Measurements from ENCODE around the gene TEX10. TPM values are rescaled to one million over a fixed set of nuclear protein-coding genes. Genes with fewer than 3 reads are reported as not detected.
"Not testable (repeated sequence)": the region's sequence is repeated elsewhere in the genome, so short reads cannot be mapped to it uniquely, and the experiment has no call there.

The TEX10 gene
- total RNA-seq, 1 experiment from 2014 or later = 17.7 TPM

DNA sequence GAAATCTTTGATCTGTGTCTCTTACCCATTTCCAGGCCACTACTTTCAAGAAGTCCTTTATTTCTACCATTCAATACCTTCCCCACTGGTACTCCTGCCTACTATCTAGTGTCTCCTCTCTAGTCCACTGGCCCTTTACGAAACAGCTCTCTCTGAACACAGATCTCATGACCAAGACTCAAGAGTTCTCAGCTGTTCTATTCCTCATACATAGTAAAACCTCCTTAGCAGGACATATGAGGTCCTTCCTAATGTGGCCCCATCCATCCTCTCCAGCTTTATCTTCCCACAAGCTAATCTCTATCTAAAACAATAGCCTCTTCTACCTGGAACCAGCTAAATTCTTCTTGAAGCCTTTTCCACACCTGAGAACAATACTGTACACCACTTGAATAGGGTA, 2.6 kb downstream of the TEX10 start:
- no peaks in the 10 kb centered on the region for H3K27me3 Mint-ChIP-seq (ENCODE audit: unreplicated experiment)
- BruUV-seq (replicated peaks) = no TSS peak
- CTCF ChIA-PET = no interaction called here
- no peak overlapping the region for H3K27ac Mint-ChIP-seq (ENCODE audit: unreplicated experiment)
- peaks cover 17% of the 10 kb centered on the region for H3K36me3 Mint-ChIP-seq (ENCODE audit: insufficient read depth, unreplicated experiment)
- no peak for DNase-seq
- TF ChIP-seq, protein P1, sequence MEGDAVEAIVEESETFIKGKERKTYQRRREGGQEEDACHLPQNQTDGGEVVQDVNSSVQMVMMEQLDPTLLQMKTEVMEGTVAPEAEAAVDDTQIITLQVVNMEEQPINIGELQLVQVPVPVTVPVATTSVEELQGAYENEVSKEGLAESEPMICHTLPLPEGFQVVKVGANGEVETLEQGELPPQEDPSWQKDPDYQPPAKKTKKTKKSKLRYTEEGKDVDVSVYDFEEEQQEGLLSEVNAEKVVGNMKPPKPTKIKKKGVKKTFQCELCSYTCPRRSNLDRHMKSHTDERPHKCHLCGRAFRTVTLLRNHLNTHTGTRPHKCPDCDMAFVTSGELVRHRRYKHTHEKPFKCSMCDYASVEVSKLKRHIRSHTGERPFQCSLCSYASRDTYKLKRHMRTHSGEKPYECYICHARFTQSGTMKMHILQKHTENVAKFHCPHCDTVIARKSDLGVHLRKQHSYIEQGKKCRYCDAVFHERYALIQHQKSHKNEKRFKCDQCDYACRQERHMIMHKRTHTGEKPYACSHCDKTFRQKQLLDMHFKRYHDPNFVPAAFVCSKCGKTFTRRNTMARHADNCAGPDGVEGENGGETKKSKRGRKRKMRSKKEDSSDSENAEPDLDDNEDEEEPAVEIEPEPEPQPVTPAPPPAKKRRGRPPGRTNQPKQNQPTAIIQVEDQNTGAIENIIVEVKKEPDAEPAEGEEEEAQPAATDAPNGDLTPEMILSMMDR (IDR thresholded peaks at IDR 0.05; ENCODE audit: unreplicated experiment) = no peak
- peaks cover 21% of the 10 kb centered on the region for H3K4me1 Mint-ChIP-seq (ENCODE audit: low read depth, unreplicated experiment)
- H3K9me3 Mint-ChIP-seq (ENCODE audit: low read depth, unreplicated experiment) = no peaks in the 10 kb centered on the region
- intact Hi-C loops (cut with micrococcal nuclease; ENCODE audit: unreplicated experiment) = loop anchor here (5.0 to 10.0 kb wide), 3 partner anchors 62 to 245 kb away; partner anchors contain the start of gene MSANTD3
- peak overlapping the region; percentile 91 for H3K4me3 Mint-ChIP-seq (ENCODE audit: low read depth, unreplicated experiment)

DNA sequence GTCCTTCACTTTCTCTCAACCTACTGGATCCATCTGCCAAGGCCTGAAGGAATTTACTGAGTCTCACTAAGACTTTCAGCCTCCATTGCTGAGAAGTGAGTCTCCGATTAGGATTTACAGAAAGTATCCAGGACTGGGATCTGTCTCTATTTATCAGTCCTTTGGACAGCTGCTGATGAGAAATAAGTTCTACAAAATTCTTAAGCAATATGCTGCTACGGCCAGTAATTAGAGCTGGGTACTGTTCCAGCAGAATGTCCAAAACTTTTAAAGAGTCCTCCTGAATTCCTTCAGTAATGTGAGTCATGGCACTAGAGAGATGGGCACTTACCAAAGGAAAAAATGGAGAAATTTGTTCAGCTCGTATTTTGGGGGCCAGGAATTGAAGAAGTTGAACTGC, 5.9 kb downstream of the TEX10 start:
- Mint-ChIP-seq H3K4me1 (ENCODE audit: low read depth, unreplicated experiment) (peaks cover 11% of the 10 kb centered on the region), H3K36me3 (ENCODE audit: insufficient read depth, unreplicated experiment) (peaks cover 3% of the 10 kb centered on the region), H3K4me3 (ENCODE audit: low read depth, unreplicated experiment) (no peak overlapping the region), H3K9me3 (ENCODE audit: low read depth, unreplicated experiment) (no peaks in the 10 kb centered on the region), H3K27me3 (ENCODE audit: unreplicated experiment) (no peaks in the 10 kb centered on the region), H3K27ac (ENCODE audit: unreplicated experiment) (no peak overlapping the region)
- intact Hi-C loops (cut with micrococcal nuclease; ENCODE audit: unreplicated experiment) = no loop called here
- TF ChIP-seq, protein P1 (IDR thresholded peaks at IDR 0.05; ENCODE audit: unreplicated experiment) = no peak
- BruUV-seq (replicated peaks) = no TSS peak
- CTCF ChIA-PET = interaction anchor here (1.2 kb wide), 1 partner anchor 22 kb away, joined by 3 read pairs; no protein-coding TSS in a partner anchor
- DNase-seq = no peak

DNA sequence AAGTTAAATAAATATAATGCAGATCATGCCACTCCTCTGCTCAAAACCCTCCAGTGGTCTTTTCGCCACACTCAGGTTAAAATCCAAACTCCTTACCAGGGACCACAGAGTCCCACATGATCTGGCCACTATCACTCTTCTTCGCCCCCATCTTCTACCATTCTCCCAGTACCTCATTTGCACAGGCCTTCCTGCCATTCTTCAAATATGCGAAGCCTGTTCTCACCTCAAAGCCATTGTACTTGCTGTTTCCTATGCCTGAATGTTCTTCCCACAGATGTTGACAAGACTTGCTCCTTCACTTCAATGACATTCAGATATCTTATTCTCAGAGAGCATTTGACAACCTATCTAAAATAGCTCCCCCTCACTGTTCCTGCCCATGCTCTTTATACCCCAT, 10.9 kb downstream of the TEX10 start:
- Mint-ChIP-seq H3K27ac (ENCODE audit: unreplicated experiment) (no peak overlapping the region), H3K27me3 (ENCODE audit: unreplicated experiment) (no peaks in the 10 kb centered on the region), H3K4me1 (ENCODE audit: low read depth, unreplicated experiment) (peaks cover 9% of the 10 kb centered on the region), H3K4me3 (ENCODE audit: low read depth, unreplicated experiment) (no peak overlapping the region), H3K9me3 (ENCODE audit: low read depth, unreplicated experiment) (no peaks in the 10 kb centered on the region), H3K36me3 (ENCODE audit: insufficient read depth, unreplicated experiment) (peaks cover 4% of the 10 kb centered on the region)
- TF ChIP-seq, protein P1 (IDR thresholded peaks at IDR 0.05; ENCODE audit: unreplicated experiment) = no peak
- BruUV-seq (replicated peaks) = no TSS peak
- CTCF ChIA-PET = no interaction called here
- DNase-seq = no peak
- intact Hi-C loops (cut with micrococcal nuclease; ENCODE audit: unreplicated experiment) = no loop called here

DNA sequence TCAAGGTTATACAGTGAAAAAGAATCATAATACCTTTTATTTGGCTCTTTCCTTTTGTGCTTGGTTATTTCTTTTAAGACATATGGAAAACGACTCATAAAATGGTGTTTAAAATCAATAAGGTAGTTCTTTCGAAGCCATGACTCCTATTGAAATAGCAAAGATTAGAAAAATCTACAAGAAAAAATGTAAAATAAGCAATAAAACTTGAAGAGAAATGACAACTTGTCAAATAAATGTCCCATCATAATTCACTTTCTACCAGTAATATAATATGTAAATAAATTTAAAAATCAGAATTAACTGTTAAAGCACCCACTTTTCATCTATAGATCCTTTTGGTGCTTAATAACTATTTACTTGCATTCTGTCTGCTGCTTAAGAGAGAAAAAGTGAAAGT, 12.5 kb downstream of the TEX10 start:
- intact Hi-C loops (cut with micrococcal nuclease; ENCODE audit: unreplicated experiment) = no loop called here
- no peak overlapping the region for H3K4me3 Mint-ChIP-seq (ENCODE audit: low read depth, unreplicated experiment)
- H3K9me3 Mint-ChIP-seq (ENCODE audit: low read depth, unreplicated experiment) = no peaks in the 10 kb centered on the region
- CTCF ChIA-PET = no interaction called here
- H3K27ac Mint-ChIP-seq (ENCODE audit: unreplicated experiment) = no peak overlapping the region
- peaks cover 4% of the 10 kb centered on the region for H3K36me3 Mint-ChIP-seq (ENCODE audit: insufficient read depth, unreplicated experiment)
- no peaks in the 10 kb centered on the region for H3K27me3 Mint-ChIP-seq (ENCODE audit: unreplicated experiment)
- BruUV-seq (replicated peaks) = no TSS peak
- peaks cover 9% of the 10 kb centered on the region for H3K4me1 Mint-ChIP-seq (ENCODE audit: low read depth, unreplicated experiment)
- TF ChIP-seq, protein P1 (IDR thresholded peaks at IDR 0.05; ENCODE audit: unreplicated experiment) = no peak
- DNase-seq = no peak

DNA sequence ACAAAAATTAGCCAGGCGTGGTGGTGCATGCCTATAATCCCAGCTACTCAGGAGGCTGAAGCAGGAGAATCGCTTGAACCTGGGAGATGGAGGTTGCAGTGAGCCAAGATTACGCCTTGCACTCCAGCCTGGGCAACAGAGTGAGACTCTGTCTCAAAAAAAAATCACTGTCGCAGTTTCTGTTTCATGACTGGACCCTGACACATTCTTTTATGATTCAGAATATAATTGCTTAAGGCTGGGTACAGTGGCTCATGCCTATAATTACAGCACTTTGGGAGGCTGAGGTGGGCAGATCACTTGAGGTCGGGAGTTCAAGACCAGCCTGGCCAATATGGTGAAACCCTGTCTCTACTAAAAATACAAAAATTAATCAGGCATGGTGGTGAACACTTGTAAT, 14.0 kb downstream of the TEX10 start:
- CTCF ChIA-PET; DNase-seq; H3K4me3 Mint-ChIP-seq (ENCODE audit: low read depth, unreplicated experiment); H3K4me1 Mint-ChIP-seq (ENCODE audit: low read depth, unreplicated experiment); H3K27ac Mint-ChIP-seq (ENCODE audit: unreplicated experiment); H3K36me3 Mint-ChIP-seq (ENCODE audit: insufficient read depth, unreplicated experiment); intact Hi-C loops (cut with micrococcal nuclease; ENCODE audit: unreplicated experiment); H3K9me3 Mint-ChIP-seq (ENCODE audit: low read depth, unreplicated experiment); H3K27me3 Mint-ChIP-seq (ENCODE audit: unreplicated experiment); BruUV-seq (replicated peaks): not testable (repeated sequence)

Data from Calu3 (cell line).